ENCODE results near the gene SNRK.

Gene SNRK

DNA sequence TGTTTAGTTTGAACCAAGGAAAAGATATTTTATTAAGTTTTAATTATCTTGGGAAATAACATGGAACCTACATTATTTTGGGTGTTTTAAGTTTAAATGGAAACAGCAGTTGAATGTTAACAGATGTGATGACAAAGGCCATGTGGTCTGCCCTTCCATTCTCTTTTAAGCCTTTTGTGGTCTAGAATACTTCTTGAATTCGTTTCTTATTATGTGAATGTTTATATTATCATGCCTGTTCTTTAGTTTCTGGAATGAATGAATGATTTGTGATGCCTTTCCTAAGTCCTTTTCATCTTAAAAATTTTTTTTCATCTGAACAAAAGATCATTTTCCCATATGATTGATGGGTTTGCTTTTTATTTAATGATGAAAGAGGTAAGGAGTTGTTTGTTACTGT, 44.6 kb downstream of the SNRK start:
- TF ChIP-seq FOXP2 (optimal IDR thresholded peaks at IDR 0.05; ENCODE audit: borderline replicate concordance, extremely low read depth, extremely low read length, insufficient read depth) (no peak), SIN3A (IDR thresholded peaks at IDR 0.05; ENCODE audit: borderline replicate concordance, insufficient read depth, low read length) (no peak), POLR2AphosphoS5 (IDR thresholded peaks at IDR 0.05; ENCODE audit: low read depth, low read length) (no peak), TAF1 (IDR thresholded peaks at IDR 0.05; ENCODE audit: borderline replicate concordance, insufficient read depth, low read length) (no peak)
- TF ChIP-seq, protein P1, sequence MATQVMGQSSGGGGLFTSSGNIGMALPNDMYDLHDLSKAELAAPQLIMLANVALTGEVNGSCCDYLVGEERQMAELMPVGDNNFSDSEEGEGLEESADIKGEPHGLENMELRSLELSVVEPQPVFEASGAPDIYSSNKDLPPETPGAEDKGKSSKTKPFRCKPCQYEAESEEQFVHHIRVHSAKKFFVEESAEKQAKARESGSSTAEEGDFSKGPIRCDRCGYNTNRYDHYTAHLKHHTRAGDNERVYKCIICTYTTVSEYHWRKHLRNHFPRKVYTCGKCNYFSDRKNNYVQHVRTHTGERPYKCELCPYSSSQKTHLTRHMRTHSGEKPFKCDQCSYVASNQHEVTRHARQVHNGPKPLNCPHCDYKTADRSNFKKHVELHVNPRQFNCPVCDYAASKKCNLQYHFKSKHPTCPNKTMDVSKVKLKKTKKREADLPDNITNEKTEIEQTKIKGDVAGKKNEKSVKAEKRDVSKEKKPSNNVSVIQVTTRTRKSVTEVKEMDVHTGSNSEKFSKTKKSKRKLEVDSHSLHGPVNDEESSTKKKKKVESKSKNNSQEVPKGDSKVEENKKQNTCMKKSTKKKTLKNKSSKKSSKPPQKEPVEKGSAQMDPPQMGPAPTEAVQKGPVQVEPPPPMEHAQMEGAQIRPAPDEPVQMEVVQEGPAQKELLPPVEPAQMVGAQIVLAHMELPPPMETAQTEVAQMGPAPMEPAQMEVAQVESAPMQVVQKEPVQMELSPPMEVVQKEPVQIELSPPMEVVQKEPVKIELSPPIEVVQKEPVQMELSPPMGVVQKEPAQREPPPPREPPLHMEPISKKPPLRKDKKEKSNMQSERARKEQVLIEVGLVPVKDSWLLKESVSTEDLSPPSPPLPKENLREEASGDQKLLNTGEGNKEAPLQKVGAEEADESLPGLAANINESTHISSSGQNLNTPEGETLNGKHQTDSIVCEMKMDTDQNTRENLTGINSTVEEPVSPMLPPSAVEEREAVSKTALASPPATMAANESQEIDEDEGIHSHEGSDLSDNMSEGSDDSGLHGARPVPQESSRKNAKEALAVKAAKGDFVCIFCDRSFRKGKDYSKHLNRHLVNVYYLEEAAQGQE (IDR thresholded peaks at IDR 0.05; ENCODE audit: insufficient read depth in 1 of 2, low read depth in 2 of 2, low read length in 2 of 2): no peak

GRCh38 chr3:43331381-43331780, 45.0 kb downstream of the SNRK start:
- no peak for TF ChIP-seq FOXP2 (optimal IDR thresholded peaks at IDR 0.05; ENCODE audit: borderline replicate concordance, extremely low read depth, extremely low read length, insufficient read depth)
- TF ChIP-seq SIN3A (IDR thresholded peaks at IDR 0.05; ENCODE audit: borderline replicate concordance, insufficient read depth, low read length): no peak
- TF ChIP-seq, protein P1 (IDR thresholded peaks at IDR 0.05; ENCODE audit: insufficient read depth in 1 of 2, low read depth in 2 of 2, low read length in 2 of 2): no peak
- TF ChIP-seq POLR2AphosphoS5 (IDR thresholded peaks at IDR 0.05; ENCODE audit: low read depth, low read length): no peak
- no peak for TF ChIP-seq TAF1 (IDR thresholded peaks at IDR 0.05; ENCODE audit: borderline replicate concordance, insufficient read depth, low read length)

DNA sequence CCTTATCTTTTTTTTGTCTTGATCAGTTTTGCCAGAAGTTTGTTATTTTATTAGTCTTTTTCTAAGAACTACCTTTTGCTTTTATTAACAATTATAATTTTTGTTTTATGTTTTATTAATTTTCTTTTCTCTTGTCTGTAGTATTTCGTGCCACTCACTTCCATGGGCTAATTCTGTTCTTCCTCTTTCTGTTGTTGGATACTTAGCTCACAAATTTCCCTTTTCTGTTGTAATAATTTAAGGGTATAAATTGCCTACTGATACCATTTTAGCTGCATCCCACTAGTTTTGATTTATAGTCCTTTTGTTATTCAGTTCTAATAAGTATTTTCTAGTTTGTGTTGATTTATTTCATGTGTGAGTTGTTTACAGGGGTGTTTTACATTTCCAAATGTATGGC, 48.6 kb downstream of the SNRK start:
- TF ChIP-seq SIN3A (IDR thresholded peaks at IDR 0.05; ENCODE audit: borderline replicate concordance, insufficient read depth, low read length) (no peak), POLR2AphosphoS5 (IDR thresholded peaks at IDR 0.05; ENCODE audit: low read depth, low read length) (no peak), FOXP2 (optimal IDR thresholded peaks at IDR 0.05; ENCODE audit: borderline replicate concordance, extremely low read depth, extremely low read length, insufficient read depth) (no peak)
- TF ChIP-seq, protein P1 (IDR thresholded peaks at IDR 0.05; ENCODE audit: insufficient read depth in 1 of 2, low read depth in 2 of 2, low read length in 2 of 2): no peak

GRCh38 chr3:43335799-43336198, 49.5 kb downstream of the SNRK start:
- TF ChIP-seq POLR2AphosphoS5 (IDR thresholded peaks at IDR 0.05; ENCODE audit: low read depth, low read length) (no peak), SIN3A (IDR thresholded peaks at IDR 0.05; ENCODE audit: borderline replicate concordance, insufficient read depth, low read length) (no peak), TAF1 (IDR thresholded peaks at IDR 0.05; ENCODE audit: borderline replicate concordance, insufficient read depth, low read length) (no peak), FOXP2 (optimal IDR thresholded peaks at IDR 0.05; ENCODE audit: borderline replicate concordance, extremely low read depth, extremely low read length, insufficient read depth) (no peak)
- TF ChIP-seq, protein P1 (IDR thresholded peaks at IDR 0.05; ENCODE audit: insufficient read depth in 1 of 2, low read depth in 2 of 2, low read length in 2 of 2): no peak

DNA sequence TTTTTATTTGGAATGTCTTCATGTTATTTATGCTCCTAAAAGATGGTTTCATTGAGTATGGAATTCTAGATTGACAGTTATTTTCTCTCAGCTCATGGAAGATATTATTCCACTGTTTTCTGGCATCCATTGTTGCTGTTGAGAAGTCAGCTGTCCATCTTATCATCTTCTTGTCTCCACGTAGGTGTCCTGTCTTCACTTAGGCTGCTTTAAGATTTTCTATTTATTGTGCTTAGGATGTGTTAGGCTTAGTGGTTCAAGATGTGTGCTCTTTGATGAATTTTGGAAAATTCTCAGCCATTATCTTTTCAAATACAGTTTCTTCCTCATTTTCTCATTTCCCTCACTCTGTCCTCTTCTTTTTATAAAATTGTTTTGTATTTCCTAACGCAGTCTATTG, 52.0 kb downstream of the SNRK start:
- TF ChIP-seq TAF1 (IDR thresholded peaks at IDR 0.05; ENCODE audit: borderline replicate concordance, insufficient read depth, low read length) (no peak), FOXP2 (optimal IDR thresholded peaks at IDR 0.05; ENCODE audit: borderline replicate concordance, extremely low read depth, extremely low read length, insufficient read depth) (no peak), POLR2AphosphoS5 (IDR thresholded peaks at IDR 0.05; ENCODE audit: low read depth, low read length) (no peak), SIN3A (IDR thresholded peaks at IDR 0.05; ENCODE audit: borderline replicate concordance, insufficient read depth, low read length) (no peak)
- TF ChIP-seq, protein P1 (IDR thresholded peaks at IDR 0.05; ENCODE audit: insufficient read depth in 1 of 2, low read depth in 2 of 2, low read length in 2 of 2): no peak

Measured in PFSK-1 (cell line).